CD1c-positive myeloid dendritic cell (primary cell): ENCODE data around the gene DEGS2.
A peak's percentile ranks its signal among the peaks of the same experiment; 100 is the strongest.

Experiments
- DNase-seq: peaks from one replicate; pipeline ENCODE4 v3.0.0-alpha.2; 2016; ENCODE audit errors: extremely low spot score

The DEGS2 gene

DNA sequence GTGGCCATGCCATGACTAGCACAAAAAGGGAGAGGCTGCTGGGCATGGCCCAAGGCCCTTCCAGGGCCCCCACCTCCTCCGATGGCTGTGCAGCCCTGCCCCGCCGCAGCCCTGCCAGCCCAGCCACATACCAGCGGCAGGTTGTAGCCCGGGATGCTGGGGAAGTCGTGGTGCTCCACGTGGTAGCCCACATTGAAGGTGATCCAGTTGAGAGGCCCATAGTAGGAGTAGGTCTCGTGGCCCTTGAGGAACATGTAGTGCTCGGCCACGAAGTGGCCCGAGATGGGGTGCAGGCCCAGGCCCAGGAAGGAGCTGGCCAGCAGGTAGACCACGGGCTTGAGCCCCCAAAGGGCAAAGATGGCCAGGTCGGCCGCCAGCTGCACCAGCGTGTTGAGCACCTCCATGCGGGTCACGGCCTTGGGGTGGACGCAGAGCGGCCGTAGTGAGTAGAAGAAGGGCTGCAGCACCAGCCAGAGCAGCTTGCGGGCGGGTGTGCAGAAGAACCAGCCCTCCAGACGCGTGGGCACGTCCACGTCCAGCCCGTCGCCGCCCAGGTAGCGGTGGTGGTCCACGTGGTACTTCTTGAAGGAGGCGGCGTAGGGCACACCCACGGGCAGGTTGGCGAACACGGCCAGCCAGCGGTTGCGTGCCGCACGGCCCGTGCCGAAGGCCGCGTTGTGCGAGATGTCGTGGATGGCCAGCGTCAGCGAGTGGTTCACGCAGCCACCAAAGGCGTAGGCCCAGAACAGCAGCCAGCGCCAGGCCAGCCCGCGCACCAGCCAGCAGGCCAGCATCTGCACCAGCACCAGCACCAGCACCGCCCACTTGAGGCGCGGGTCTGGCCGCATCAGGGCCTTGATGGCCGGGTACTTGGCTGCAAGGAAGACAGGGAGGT, 10.4 kb downstream of the DEGS2 start:
- no peak for DNase-seq

DNA sequence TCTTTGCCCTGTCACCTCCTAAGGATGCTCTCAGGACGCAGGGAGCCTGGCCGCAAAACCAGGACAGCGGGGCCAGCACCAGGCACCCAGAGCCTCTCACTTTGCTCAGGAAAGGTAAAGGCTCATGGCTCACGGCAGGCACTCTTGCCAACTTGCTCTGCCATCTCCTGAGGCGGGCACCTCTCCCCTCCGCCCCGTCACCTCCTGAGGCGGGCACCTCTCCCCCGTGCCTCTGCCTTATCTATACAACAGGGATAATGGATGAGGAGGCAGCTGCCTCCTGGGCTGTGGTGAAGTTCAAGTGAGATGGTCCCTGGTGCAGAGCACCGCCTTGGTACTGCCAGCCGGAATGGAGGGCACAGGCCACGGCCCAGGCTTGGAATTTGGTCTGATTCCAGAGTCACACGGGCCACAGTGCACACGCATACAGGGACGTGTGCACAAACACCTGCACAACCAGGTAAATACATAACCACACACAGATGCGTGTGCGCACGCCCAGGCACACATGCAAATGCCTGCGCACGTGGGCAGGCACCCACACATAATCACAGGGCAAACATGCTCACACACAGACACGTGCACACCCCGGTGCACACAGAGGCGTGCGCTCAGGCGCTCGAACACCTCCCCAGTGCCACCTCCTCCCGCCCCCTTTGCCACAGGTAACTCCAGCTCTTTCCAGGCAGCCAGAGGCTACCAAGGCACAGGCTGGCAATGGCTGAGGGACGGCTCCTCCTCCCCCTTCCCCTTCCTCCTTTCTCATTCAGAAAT, 11.6 kb downstream of the DEGS2 start:
- no peak for DNase-seq

- DNase-seq = peak; percentile 68
Measured at GRCh38 chr14:100147181-100147631, 12.2 kb downstream of the DEGS2 start.

DNA sequence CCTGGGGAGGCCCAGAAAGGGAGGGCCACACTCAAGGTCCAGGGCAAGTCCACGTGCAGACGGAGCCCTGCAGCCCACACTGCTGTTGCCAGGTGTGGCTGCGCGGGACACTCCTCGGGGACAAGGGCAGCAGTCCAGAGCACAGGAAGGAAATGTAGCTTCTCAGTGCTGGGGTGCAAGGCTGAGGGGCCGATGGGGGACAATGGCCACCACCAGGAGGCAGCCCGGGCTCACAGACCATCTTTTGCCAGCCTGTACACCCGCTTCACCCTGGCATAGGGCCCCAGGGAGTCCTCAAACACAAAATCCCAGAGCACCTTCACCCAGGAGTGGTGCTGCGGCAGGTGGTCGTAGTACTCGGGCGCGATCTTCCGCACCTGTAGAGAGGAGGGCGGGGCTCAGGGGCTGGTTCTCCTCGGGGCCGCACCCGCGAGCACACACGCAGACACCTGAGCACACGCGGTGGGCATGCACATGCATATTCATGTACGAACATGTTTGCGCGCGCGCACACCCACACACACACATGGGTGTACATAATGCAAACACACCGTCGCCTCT, 12.8 kb downstream of the DEGS2 start:
- no peak for DNase-seq

GRCh38 chr14:100145682-100146464, 13.6 kb downstream of the DEGS2 start:
- no peak for DNase-seq

DNA sequence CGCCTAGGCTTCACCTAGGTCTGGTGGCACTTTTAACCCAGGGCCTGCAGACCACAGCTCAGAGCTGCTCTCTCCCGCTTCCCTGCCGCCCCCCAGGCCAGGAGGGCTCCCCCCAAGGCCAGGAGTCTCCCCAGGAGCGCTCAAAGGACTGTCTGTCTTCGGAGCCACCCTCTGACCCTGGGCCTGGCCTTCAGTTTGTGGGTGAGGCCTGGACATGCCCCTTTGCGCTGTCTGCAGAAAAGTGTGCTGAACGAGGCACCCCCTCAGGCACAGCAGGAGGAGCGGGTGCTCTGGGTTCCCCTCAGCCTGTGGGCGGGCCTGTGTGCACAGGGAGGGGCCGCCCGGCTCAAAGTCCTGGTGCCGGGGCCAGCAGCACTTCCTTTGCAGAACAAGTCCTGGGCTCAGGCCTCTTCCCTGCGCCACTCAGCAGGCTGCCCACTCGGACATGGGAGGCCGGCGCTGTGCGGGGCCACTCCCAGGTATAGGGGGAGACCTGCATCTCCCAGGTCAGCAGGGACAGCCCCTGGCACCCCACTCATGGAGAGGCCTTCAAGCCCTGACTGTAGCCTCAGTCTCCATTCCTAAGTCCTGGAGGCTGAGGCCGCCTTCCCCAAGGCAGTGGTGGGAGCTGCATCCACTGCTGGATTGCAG, 14.3 kb downstream of the DEGS2 start:
- DNase-seq = no peak

DNA sequence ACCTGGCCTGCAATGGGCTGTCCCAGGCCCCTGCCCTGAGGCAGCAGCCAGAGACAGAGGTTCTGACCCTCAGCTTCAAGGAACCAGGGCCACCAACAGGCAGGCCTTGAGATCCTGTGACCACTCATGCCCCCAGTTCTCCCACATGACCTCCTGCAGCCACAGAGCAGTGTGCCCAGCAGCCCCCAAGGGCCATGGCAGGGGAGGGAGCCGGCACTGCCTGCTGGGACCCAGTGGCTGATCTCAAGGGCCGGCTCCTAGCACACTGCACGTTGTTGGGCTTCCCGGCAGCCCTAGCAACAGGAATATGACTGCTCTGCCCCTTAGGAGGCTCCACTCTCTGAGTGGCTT, 14.8 kb downstream of the DEGS2 start:
- DNase-seq = no peak

DNA sequence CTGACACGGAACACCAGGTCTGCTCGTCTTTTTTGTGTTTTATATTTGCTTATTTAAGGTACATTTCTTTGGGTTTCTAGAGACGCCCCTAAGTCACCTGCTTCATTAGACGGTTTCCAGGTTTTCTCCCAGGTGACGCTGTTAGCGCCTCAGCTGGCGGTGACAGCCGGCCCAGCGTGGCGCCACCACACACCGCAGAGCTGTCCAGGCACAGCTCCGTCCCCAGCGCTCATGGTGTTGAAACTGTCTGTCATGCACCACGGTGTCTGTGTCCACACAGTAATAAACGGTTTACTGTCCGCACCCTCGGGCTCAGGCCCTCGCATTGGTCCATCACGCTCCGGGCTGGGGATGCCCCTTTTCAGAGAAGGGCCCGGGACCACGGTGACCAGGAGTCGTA, 15.5 kb downstream of the DEGS2 start:
- DNase-seq = no peak

- DNase-seq = no peak
Measured at GRCh38 chr14:100143523-100143922, 15.9 kb downstream of the DEGS2 start.

DNA sequence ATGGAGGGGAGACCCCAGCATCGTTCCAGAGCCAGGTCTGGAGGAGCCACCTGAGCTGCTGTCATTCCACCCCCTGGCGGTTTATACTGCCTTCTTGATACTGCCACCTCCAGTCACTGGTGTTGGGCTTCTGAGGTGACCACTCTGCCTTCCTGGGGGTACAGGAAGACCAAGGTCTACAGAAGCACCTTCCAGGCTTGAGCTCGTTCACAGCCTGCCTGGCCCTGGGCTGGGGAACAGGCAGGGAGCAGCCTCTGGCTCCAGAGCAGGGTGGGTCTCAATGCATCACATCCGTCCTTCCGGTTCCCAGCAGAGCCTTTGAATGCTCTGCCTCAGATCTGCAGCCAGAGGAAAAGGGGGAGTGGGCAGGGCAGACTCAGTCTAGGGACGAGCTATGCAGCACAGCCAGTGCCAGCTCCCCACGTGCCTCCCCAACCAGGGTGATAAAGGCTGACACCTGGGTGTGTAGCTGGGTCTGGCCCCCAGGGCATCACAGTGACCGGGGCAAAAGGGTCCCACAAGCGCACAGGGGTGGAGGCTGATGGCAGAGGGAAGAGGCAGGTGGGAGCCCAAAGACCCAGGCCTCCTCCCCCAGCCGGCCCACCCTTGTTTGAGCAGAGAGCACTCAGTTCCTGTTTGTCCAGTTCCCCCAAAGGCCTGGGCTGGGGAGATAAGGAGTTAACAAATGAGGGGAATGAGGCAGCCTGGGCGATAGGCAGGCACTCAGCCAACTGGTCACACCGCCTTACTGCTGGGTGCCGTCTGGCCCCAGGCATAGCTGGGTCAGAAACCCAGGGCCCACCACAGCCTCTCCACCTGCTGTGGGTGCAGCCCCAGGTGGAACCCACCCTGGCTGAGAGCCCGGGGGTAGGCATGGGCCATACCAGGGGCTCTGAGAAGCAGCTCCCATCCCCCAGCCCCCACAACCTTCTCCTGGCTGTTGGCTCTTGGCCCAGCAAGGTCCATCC, 17.1 kb downstream of the DEGS2 start:
- DNase-seq = no peak

DNA sequence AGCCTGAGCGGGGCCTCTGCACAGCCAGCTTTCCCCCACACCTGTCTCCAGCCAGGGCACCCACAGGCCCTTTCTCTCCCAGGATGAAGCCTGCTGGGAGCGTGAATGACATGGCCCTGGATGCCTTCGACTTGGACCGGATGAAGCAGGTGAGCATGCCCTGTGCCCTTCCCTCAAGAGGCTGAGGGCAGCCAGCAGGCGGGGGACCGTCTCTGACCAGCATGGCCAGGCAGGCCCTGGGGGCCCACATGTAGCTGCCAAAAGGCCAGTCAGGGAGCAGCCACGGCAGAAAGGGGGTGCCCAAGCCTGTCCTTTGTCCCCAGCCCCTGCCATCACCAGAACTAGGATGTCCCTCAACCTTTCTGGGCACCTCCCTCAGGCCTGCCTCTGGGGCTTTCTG, 18.3 kb downstream of the DEGS2 start:
- no peak for DNase-seq

DNA sequence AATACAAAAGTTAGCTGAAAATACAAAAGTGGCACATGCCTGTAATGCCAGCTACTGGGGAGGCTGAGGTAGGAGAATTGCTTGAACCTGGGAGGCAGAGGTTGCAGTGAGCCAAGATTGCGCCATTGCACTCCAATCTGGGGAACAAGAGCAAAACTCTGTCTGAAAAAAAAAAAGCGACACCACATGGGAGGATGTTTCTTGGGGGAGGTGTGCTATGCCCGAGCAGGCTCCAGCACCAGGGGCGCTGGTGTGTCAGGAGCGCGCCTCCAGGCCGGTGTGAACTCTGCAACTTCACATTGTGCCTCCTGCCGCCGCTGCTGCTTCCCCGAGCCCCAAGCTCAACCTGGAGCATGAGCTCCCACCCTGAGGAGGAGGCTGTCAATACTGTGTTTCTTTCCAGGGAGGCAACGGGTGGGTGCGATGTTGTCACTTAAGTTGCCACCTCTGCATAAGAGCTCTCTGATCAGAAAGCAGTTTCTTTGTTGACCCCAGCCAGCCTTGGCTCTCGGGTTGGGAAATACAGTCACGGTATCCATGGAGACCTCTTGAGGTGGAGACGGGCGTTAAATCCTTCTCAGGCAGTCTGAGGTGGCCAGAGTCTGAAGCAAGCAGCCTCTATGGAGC, 18.9 kb downstream of the DEGS2 start:
- DNase-seq = no peak

- DNase-seq = no peak
Measured at GRCh38 chr14:100138955-100139354, 20.5 kb downstream of the DEGS2 start.

DNA sequence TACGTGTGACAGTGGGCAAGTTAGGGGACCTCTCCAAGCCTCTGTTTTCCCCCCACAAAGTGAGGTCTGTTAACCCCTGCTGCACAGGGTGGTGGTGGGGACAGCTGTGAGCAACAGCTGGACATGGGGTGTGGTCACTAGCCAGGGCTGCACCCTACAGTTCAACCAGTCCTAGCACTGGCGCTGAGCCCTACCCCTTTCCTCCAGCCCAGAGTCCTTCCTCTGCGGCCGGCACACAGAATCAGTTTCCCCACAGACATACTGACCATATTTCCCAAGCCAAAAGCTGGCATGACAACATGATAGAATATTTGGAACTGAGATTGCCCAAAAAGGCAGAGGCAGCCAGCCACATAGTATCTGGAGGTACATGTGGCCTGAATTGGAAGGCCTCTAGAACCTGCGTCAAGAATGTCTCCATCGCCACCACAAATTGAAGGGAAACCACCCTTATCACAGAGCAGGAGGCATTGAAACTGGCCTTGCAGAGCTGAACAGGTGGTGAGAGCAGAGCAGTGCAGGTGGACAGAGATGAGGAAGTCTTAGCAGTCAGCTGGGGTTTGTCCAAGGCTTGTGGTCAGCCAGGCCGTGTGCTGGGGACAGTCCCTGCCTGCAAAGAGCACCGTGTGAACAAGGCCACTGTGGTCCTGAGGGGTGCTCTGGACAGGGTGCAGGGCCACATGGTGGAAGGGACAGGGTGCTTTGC, 21.2 kb downstream of the DEGS2 start:
- DNase-seq = no peak

- no peak for DNase-seq
Measured at GRCh38 chr14:100137173-100137572, 22.3 kb downstream of the DEGS2 start.

DNA sequence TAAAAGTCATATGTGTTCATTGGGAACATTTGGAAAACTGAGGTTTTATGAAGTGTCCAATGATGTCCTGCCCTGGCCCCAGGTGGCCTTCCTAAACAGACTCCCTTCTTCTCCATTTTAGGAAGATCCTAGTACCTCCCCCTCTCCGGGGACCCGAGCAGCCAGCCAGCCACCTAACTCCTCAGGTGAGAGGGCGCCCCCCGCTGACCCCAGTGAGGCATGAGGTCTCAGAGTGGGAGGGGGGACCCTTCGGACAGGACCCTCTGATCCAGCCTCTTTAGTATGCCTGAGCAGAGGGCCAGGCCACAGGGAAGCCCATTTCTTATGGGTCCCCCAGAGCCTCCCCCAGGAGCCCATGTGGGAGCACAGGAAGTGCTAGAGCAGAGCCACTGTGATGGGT, 23.7 kb downstream of the DEGS2 start:
- DNase-seq = no peak

- no peak for DNase-seq
Measured at GRCh38 chr14:100135073-100135472, 24.4 kb downstream of the DEGS2 start.

- DNase-seq = no peak
Measured at GRCh38 chr14:100134586-100134985, 24.9 kb downstream of the DEGS2 start.

DNA sequence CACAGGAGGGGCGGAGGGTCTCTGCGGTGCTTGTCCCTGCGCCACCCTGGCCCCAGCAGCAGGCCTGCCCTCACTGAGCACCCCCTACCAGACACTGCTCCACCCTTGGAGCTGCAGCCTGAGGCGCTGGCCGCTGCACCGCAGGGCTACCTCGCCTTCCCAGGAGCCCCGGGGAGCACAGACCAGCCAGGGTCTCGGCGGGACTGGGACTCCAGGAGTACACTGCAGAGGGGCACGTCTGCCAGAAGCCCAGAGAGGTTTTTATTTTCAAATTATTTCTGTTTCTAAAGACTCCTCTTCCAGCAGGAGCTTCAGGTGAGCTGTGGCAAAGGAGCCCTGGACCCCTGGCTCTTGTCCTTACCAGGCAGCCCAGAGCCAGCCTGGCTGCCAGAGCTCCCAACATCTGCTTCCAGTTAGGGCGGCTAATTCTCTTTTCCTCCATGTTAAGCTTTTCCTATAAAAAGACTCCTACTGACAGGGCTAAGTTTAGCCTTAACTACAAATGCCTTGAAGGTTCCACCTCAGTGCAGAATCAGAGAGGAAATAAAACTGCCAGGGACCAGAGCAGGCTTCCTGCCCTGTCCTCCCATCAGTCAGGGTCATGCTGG, 26.4 kb downstream of the DEGS2 start:
- DNase-seq = no peak
